ENCODE measurements around the gene TMEM127.
"Not testable (repeated sequence)": the region's sequence is repeated elsewhere in the genome, so short reads cannot be mapped to it uniquely, and the experiment has no call there.

The TMEM127 gene

DNA sequence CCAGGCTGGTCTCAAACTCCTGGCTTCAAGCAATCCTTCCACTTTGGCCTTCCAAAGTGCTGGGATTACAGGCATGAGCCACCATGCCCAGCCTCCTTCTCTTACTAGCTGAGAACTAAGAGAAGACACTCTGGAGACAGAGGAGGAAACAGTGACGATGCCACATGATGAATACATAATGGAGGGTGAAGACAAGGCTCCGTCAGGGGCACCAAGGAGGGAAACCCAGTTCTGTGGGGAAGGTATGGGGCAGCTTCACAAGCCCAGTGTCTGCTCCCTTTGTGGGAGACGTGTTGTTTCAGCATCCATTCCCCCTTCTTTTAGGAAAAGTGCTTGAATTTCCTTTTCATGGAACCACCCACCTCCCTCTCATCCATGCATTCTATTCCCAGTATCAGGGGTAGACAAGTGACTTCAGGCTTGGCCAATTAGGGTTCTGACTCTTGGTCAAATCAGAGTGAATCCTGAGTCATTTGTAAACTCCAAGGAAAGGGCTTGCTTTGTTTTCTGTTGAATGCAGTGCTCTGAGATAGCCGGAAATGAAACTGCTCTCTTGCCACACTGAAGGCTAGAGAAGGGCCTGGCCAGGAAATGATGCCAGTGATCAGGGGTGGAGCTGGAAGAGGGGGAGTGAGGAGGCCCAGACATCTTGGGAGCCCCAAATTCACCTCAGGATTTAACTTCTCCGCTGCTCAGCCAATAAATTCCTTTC, 23.7 kb downstream of the TMEM127 start:
- H3K27me3 ChIP-seq (ENCODE audit: low read depth) = no peaks in the 10 kb centered on the region
- DNase-seq (ENCODE audit: low spot score in 2 of 2) = no peak
- H3K4me1 ChIP-seq = no peaks in the 10 kb centered on the region
- in situ Hi-C loops (cut with MboI; ENCODE audit: low sequenced_read_pairs) = no loop called here
- no peak overlapping the region for H3K4me3 ChIP-seq
- no peaks in the 10 kb centered on the region for H3K9me3 ChIP-seq
- no peaks in the 10 kb centered on the region for H3K36me3 ChIP-seq (replicated peaks)

DNA sequence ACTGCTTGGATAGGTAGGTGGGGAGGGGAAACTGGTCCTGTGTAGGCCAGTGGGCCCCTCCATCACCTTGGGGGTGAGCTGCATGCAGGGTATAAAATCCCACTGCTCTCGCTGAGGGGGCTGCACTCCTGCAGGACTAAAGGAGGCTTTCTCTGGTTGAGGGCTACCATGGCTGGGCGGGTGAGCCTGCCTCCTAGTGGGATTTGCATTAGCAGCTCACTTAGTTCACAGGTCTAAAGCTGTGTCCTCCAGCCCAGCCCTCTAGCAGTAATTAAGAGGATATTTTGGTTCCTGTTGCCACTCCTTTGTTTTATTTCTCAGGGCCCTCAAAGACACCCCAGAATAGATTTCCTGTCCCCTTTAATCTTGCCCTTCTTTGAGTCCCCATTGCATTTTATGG, 24.6 kb downstream of the TMEM127 start:
- no peaks in the 10 kb centered on the region for H3K27me3 ChIP-seq (ENCODE audit: low read depth)
- no peak overlapping the region for H3K4me3 ChIP-seq
- no peaks in the 10 kb centered on the region for H3K36me3 ChIP-seq (replicated peaks)
- H3K4me1 ChIP-seq = no peaks in the 10 kb centered on the region
- no peaks in the 10 kb centered on the region for H3K9me3 ChIP-seq
- DNase-seq (ENCODE audit: low spot score in 2 of 2) = no peak
- in situ Hi-C loops (cut with MboI; ENCODE audit: low sequenced_read_pairs) = no loop called here

DNA sequence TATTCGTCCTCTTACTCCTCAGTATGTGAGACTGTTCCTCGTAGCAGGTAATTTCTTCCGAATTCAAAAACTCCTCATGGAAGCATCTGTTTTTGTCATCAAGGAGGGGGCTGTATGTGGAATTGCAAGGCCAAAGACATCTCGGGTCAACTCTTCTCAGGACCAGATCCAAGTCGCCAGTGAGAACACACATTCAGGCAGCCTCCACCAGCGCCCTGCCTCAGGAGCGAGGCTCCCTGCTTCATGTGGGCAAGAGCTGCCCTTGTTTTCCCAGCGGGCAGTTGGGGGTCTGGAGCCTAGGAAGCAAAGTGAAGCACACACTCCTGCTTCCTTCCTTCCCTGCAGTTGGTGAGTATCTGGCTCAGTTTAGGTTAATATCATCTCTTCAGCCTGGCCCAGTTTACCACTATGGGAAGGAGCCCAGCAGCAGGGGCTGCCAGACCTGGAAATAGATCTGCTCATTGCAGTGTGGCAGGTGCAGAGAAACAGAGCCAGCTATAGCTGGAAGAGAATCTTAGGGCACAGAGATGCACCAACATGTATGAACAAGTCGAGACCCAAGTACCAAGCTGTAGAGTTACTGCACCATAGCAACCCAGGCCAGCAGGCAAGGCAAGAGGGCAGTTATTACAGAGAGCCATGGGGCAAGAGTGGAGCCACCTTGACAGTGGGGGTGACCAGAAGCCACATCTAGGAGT, 25.3 kb downstream of the TMEM127 start:
- Histone ChIP-seq H3K9me3 (no peaks in the 10 kb centered on the region), H3K4me3 (no peak overlapping the region), H3K27me3 (ENCODE audit: low read depth) (no peaks in the 10 kb centered on the region), H3K4me1 (no peaks in the 10 kb centered on the region), H3K36me3 (replicated peaks) (no peaks in the 10 kb centered on the region)
- in situ Hi-C loops (cut with MboI; ENCODE audit: low sequenced_read_pairs) = no loop called here
- DNase-seq (ENCODE audit: low spot score in 2 of 2) = no peak

DNA sequence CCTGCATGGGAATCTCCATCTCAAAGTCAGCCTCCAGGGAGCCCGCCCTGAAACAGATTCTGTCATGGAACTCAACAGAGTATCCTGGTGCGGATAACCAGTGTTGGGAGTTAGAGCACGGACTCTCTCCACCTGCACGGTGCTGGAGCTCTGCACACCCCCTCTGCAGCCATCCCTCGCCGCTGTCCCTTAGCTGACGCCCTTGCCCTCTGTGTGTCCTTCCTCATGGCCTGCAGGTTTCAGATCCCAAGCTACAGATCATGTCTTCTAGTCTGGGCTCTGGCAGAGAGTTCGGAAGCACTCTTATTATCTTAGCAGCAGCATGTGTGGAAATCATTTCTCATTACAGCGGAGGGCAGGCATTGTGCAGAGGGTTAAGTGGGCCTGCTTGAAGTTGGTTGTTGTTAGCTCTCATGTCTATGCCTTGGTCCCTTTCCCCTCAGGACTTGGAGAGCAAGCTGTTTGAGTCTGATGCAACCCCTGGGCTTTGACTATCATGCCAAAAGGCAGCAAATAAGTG, 26.0 kb downstream of the TMEM127 start:
- no peak for DNase-seq (ENCODE audit: low spot score in 2 of 2)
- H3K4me1 ChIP-seq = no peaks in the 10 kb centered on the region
- no peaks in the 10 kb centered on the region for H3K36me3 ChIP-seq (replicated peaks)
- H3K4me3 ChIP-seq = no peak overlapping the region
- H3K9me3 ChIP-seq = no peaks in the 10 kb centered on the region
- no peaks in the 10 kb centered on the region for H3K27me3 ChIP-seq (ENCODE audit: low read depth)
- in situ Hi-C loops (cut with MboI; ENCODE audit: low sequenced_read_pairs) = no loop called here

DNA sequence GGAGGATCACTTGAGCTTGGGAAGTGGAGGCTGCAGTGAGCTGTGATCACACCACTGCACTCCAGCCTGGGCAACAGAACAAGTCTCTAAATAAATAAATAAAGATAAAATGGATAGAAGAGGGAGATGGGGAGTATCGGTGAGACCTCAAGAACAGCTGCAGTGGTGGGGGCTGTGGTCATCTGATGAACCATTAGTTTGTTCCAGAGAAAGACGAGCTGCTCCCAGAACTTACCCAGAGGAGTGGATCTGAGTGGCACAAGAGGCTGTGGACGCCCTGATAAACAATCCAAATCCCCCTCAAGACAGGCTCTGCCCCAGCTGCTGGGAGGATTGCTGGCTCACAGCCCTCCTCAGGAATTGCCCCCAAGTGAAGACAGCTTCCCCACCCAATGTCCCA, 26.7 kb downstream of the TMEM127 start:
- no peaks in the 10 kb centered on the region for H3K4me1 ChIP-seq
- no peaks in the 10 kb centered on the region for H3K27me3 ChIP-seq (ENCODE audit: low read depth)
- in situ Hi-C loops (cut with MboI; ENCODE audit: low sequenced_read_pairs) = no loop called here
- no peaks in the 10 kb centered on the region for H3K36me3 ChIP-seq (replicated peaks)
- no peak for DNase-seq (ENCODE audit: low spot score in 2 of 2)
- no peaks in the 10 kb centered on the region for H3K9me3 ChIP-seq
- H3K4me3 ChIP-seq = no peak overlapping the region

DNA sequence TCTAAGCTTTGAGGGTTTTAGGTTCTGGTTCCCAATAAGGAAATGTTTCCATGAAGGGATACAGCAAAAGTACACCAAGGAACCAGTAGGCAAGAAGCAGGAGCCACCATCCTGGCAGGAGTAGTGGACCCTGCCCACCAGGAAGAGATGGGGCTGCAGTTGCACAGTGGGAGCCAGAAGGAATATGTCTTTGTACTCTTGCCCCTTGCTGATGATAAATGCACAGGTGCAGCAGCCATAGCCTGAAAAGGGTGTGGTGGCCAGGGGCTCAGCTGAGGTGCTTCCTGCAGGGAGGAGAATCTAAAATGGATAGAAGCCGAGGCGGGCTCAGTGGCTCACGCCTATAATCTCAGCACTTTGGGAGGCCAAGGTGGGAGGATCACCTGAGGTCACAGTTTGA, 27.5 kb downstream of the TMEM127 start:
- no peaks in the 10 kb centered on the region for H3K4me1 ChIP-seq
- in situ Hi-C loops (cut with MboI; ENCODE audit: low sequenced_read_pairs) = no loop called here
- no peaks in the 10 kb centered on the region for H3K36me3 ChIP-seq (replicated peaks)
- H3K27me3 ChIP-seq (ENCODE audit: low read depth) = no peaks in the 10 kb centered on the region
- DNase-seq (ENCODE audit: low spot score in 2 of 2) = no peak
- no peak overlapping the region for H3K4me3 ChIP-seq
- no peaks in the 10 kb centered on the region for H3K9me3 ChIP-seq

DNA sequence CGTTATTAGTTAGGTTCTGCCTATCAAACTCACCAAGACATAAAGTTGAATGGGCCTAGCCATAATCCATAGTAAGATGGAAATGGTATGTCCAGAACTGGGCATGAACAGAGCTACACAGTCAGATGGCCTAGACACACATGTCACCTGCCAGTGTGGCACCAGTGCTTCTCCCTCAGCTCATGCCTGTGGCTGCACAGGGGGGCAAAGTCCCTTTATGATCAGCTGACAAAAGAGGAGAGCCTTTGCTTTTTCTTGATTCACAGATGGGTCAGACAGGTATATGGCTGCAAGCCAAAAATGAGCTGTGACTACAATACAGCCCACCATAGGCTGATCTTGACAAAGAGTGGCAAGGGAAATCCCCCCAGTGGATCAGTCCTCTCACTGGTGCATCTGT, 28.9 kb downstream of the TMEM127 start:
- H3K4me3 ChIP-seq = no peak overlapping the region
- in situ Hi-C loops (cut with MboI; ENCODE audit: low sequenced_read_pairs) = no loop called here
- no peak for DNase-seq (ENCODE audit: low spot score in 2 of 2)
- no peaks in the 10 kb centered on the region for H3K4me1 ChIP-seq
- H3K36me3 ChIP-seq (replicated peaks) = no peaks in the 10 kb centered on the region
- no peaks in the 10 kb centered on the region for H3K27me3 ChIP-seq (ENCODE audit: low read depth)
- no peaks in the 10 kb centered on the region for H3K9me3 ChIP-seq

DNA sequence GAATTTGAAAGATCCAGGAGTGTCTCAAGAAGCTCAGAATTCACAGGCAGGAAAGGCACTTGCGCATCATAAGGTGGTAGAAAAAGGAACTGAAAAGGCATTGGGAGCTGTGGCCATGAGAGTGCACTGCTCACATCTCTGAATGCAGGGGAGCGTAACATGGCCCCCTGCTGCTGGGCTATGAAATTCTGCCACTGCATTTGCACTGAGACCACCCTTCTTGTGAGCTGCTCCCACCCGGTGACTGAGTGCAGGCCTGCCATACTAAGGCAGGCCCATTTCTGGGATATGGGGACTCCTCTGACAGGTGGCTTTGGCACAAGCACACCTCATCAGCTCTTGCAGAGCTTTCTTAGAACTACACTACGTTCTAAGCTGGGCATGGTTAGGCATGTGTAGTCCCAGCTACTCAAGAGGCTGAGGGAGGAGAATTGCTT, 31.9 kb downstream of the TMEM127 start:
- no peaks in the 10 kb centered on the region for H3K27me3 ChIP-seq (ENCODE audit: low read depth)
- no peak for DNase-seq (ENCODE audit: low spot score in 2 of 2)
- no peaks in the 10 kb centered on the region for H3K36me3 ChIP-seq (replicated peaks)
- no peaks in the 10 kb centered on the region for H3K4me1 ChIP-seq
- H3K9me3 ChIP-seq = no peaks in the 10 kb centered on the region
- no peak overlapping the region for H3K4me3 ChIP-seq
- in situ Hi-C loops (cut with MboI; ENCODE audit: low sequenced_read_pairs) = no loop called here

DNA sequence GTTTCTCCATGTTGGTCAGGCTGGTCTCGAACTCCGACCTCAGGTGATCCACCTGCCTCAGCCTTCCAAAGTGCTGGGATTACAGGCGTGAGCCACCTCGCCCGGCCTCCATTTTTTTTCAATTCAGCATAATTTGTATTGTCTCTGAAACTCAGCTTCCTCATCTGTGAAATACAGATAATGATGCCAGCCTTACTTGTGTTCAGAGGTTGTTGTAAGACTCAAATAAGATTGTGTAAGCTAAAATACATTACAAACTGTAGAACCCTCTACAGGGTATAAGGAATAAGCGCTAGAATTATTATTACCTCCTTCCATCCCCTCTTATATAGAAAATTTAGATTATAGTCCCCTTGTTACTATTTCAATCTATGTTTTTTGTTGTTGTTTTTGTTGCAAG, 32.4 kb downstream of the TMEM127 start:
- Histone ChIP-seq H3K27me3 (ENCODE audit: low read depth) (no peaks in the 10 kb centered on the region), H3K4me3 (no peak overlapping the region), H3K4me1 (no peaks in the 10 kb centered on the region), H3K36me3 (replicated peaks) (no peaks in the 10 kb centered on the region), H3K9me3 (no peaks in the 10 kb centered on the region)
- in situ Hi-C loops (cut with MboI; ENCODE audit: low sequenced_read_pairs) = no loop called here
- DNase-seq (ENCODE audit: low spot score in 2 of 2) = no peak

DNA sequence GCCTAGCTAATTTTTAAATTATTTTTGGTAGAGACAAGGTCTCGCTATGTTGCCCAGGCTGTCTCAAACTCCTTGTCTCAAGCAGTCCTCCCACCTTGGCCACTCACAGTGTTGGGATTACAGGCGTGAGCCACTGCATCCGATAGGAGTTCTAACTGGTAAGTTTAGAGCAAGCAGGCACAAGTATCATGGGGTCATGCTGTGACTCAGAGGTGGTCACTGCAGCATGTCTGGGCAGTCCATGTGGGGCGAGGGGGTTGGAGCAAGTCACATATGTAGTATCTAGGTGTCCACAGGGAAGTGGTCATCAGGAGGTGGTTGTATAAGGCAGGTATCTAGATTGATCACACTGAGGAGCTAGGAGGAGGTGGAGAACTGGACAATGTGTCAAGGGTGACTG, 34.5 kb downstream of the TMEM127 start:
- H3K4me1 ChIP-seq = no peaks in the 10 kb centered on the region; the same call in 1 of the 2 replicates
- H3K4me3 ChIP-seq = no peak overlapping the region
- H3K36me3 ChIP-seq (replicated peaks) = no peaks in the 10 kb centered on the region
- H3K27me3 ChIP-seq (ENCODE audit: low read depth) = no peaks in the 10 kb centered on the region
- H3K9me3 ChIP-seq = no peaks in the 10 kb centered on the region
- in situ Hi-C loops (cut with MboI; ENCODE audit: low sequenced_read_pairs) = no loop called here
- no peak for DNase-seq (ENCODE audit: low spot score in 2 of 2)

DNA sequence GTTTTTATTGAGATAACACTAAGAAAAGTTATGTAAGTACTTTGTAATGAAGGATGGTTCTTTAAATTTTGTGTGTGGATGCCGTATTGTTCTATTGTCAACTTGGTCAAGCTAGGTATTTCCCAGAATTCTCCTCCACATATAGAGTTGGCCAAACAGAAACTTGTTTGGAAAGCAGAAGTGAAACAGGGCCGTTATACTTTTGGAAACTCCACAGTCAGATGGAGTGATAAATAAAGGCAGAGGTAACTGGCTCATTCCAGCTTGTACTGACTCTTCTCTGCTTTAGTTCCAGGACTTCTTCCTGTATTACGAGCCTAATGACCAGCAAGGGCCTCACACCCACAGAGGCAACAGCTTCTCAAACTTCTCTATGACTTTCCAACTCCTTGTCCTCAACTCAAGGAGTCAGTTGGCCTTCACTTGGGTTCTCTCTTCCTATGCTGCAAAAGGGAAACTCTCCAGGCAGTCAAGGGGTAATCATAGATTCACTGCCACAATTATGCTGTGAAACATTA, 40.7 kb downstream of the TMEM127 start:
- in situ Hi-C loops (cut with MboI; ENCODE audit: low sequenced_read_pairs) = no loop called here
- no peaks in the 10 kb centered on the region for H3K36me3 ChIP-seq (replicated peaks)
- DNase-seq (ENCODE audit: low spot score in 2 of 2) = no peak

DNA sequence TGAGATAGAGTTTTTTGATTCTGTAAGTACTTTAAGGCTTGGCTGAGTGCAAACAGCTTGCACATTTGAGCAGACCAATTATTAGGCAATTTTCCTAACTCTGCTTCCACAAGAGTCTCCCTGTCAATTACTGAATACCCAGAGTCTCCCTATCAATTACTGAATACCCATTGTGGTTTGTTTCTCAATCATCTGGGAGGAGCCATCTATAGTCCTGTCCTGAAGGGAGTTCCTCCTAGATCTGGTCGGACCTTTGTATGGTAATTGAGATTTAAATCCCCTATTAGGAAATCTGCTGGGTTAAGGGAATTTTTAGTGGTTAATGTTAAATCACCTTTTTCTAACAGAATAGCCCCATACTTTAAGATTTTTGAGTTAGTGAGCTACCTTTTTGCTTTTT, 44.7 kb downstream of the TMEM127 start:
- H3K9me3 ChIP-seq; H3K36me3 ChIP-seq (replicated peaks); H3K4me1 ChIP-seq; in situ Hi-C loops (cut with MboI; ENCODE audit: low sequenced_read_pairs); H3K4me3 ChIP-seq; DNase-seq (ENCODE audit: low spot score in 2 of 2); H3K27me3 ChIP-seq (ENCODE audit: low read depth): not testable (repeated sequence)

More for the DNA sequence above, 40.7 kb downstream of the TMEM127 start:
- Histone ChIP-seq H3K27me3 (ENCODE audit: low read depth) (no peaks in the 10 kb centered on the region), H3K4me3 (no peak overlapping the region), H3K4me1 (peaks cover 6% of the 10 kb centered on the region), H3K9me3 (no peaks in the 10 kb centered on the region)

DNA sequence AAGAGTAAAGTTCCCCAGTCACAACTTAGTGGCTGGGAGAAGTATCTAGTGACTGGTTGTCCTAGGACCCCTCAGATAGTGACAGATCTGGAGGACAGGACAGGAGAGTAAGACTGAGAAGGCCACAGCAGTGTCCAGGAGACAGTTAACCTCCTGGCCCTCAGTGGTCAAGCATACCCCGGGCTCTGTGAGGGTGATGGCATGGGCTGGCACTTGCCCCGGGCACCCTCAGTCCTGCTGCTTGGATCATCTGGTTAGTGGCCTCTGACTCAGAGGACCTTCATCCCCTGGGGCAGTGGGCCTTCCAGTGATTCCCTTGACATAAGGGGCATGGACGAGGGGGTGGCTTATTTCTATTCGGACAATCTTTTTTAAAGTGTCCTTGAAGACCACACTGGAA, 45.8 kb downstream of the TMEM127 start:
- H3K4me1 ChIP-seq; H3K4me3 ChIP-seq; H3K27me3 ChIP-seq (ENCODE audit: low read depth); DNase-seq (ENCODE audit: low spot score in 2 of 2); H3K9me3 ChIP-seq; H3K36me3 ChIP-seq (replicated peaks); in situ Hi-C loops (cut with MboI; ENCODE audit: low sequenced_read_pairs): not testable (repeated sequence)

DNA sequence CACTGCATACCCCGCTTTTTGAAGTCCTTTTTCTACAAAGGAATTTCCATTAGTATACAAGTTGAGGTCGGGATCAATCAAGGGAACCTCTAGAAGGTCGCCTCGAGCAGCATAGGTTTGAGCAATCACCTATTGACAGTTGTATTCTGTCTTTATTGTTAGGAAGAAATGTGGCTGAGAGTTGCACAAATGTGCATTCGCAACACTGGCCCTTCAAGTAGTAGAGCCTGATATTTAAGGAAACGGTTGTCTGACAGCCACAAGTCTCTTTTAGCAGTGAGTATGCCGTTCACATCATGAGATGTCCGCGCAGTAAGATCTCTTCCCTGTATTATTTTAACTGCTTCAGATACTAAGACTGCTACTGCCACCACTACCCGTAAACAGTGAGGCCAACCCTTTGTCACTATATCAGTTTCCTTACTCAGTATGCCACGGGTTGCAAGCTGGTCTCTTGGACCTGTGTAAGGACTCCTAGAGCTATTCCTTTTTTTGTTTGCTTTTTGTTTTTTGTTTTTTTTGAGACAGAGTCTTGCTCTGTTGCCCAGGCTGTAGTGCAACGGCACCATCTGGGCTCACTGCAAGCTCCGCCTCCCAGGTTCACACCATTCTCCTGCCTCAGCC, 47.2 kb downstream of the TMEM127 start:
- in situ Hi-C loops (cut with MboI; ENCODE audit: low sequenced_read_pairs) = no loop called here
- Histone ChIP-seq H3K36me3 (replicated peaks) (no peaks in the 10 kb centered on the region), H3K27me3 (ENCODE audit: low read depth) (no peaks in the 10 kb centered on the region), H3K4me3 (no peak overlapping the region), H3K9me3 (no peaks in the 10 kb centered on the region), H3K4me1 (peaks cover 6% of the 10 kb centered on the region)
- no peak for DNase-seq (ENCODE audit: low spot score in 2 of 2)

Measured in HAP-1 (cell line).